HCT116 (cell line): Measurements from ENCODE around the gene CHDH. TPM values are rescaled to one million over a fixed set of nuclear protein-coding genes. Genes with fewer than 3 reads are reported as not detected.
A peak's percentile ranks its signal among the peaks of the same experiment; 100 is the strongest.

ENCODE experiments used
- ATAC-seq: fragments of 200-7000 bp; cut with Tn5 transposase; 2 replicates; pipeline ENCODE4 v1.9.1; 2020; ENCODE audit warnings: mild to moderate bottlenecking, moderate library complexity
- BruUV-seq: library from RNA; stranded (reverse); fragments of 400-500 nt; replicated peaks from 2 replicates; lab custom pipeline; 2021; lab: Mats Ljungman, UMichigan
- CTCF ChIA-PET: fragments of 300-600 bp; sonication (Branson Sonifier 250); formaldehyde crosslinking; loops from one replicate; lab custom pipeline; 2021; ENCODE audit warnings: antibody characterized with exemption; lab: Charles Lee
- POLR2A ChIA-PET: fragments of 300-600, 350-600 bp; sonication (Branson Sonifier 250); formaldehyde crosslinking; loops from one replicate; lab custom pipeline; 2021; ENCODE audit warnings: antibody characterized with exemption; lab: Charles Lee
- RAD21 ChIA-PET, 2 experiments: fragments of 300-600 bp; sonication (Branson Sonifier 250); formaldehyde crosslinking; loops; one replicate each; lab custom pipeline; 2023; ENCODE audit warnings: low total read pairs in 2 of 2; ENCODE audit not compliant: uncharacterized antibody in 2 of 2, unreplicated experiment in 2 of 2, low non-redundant PET in 1 of 2; lab: Charles Lee
- DNase-seq: peaks from one replicate; pipeline ENCODE4 v3.0.0-alpha.2; 2010; ENCODE audit warnings: low read depth, low spot score
- H2AFZ ChIP-seq: fragments of 200-600 bp; shearing (Covaris generic), sonication (generic); 2 replicates; pipeline ENCODE4 v1.6.1; 2017; ENCODE audit warnings: low read depth, mixed run types, mixed read lengths, antibody characterized with exemption, low read length; ENCODE audit not compliant: poor library complexity, severe bottlenecking
- H3K27ac ChIP-seq: 2 replicates; pipeline ENCODE4 v1.5.1; 2012; ENCODE audit warnings: low read depth, low read length
- H3K27me3 ChIP-seq: fragments of 200-600 bp; sonication (generic); 2 replicates; pipeline ENCODE4 v1.6.1; 2016; ENCODE audit warnings: mixed run types, low read length, mixed read lengths; ENCODE audit not compliant: insufficient read depth
- H3K36me3 ChIP-seq, 2 experiments: fragments of 200-500 bp in 1 of 2; fragments of 200-600 bp in 1 of 2; sonication (Bioruptor generic) in 1 of 2; sonication (generic) in 1 of 2; 2 replicates each; pipeline versions ENCODE4 v1.5.1 to v1.6.1; 2014 to 2016; ENCODE audit warnings: low read length in 2 of 2, inconsistent platforms in 1 of 2, mixed read lengths in 1 of 2, mixed run types in 1 of 2; ENCODE audit not compliant: insufficient read depth in 2 of 2, control insufficient read depth in 1 of 2
- H3K4me1 ChIP-seq, 2 experiments: fragments of 200-600 bp in 1 of 2; sonication (generic) in 1 of 2; 2 replicates each; pipeline versions ENCODE4 v1.5.1 to v1.6.1; 2012 to 2017; ENCODE audit warnings: low read length in 2 of 2, inconsistent platforms in 1 of 2, mild to moderate bottlenecking in 1 of 2, mixed read lengths in 1 of 2, mixed run types in 1 of 2, moderate library complexity in 1 of 2; ENCODE audit not compliant: insufficient read depth in 2 of 2, control insufficient read depth in 1 of 2
- H3K4me2 ChIP-seq: fragments of 200-600 bp; sonication (generic); 2 replicates; pipeline ENCODE4 v1.6.1; 2017; ENCODE audit warnings: mixed run types, low read length, mixed read lengths
- H3K4me3 ChIP-seq, 2 experiments: fragments of 200-600 bp in 1 of 2; sonication (generic) in 1 of 2; replicated peaks in 1 of 2; 2 replicates each; pipeline ENCODE4 v1.5.1; 2011 to 2016; ENCODE audit warnings: low read length in 2 of 2, control low read depth in 1 of 2, low read depth in 1 of 2, mild to moderate bottlenecking in 1 of 2, mixed read lengths in 1 of 2, mixed run types in 1 of 2
- H3K79me2 ChIP-seq: fragments of 200-600 bp; sonication (generic); 2 replicates; pipeline ENCODE4 v1.6.1; 2017; ENCODE audit warnings: mild to moderate bottlenecking, mixed run types, low read length, moderate library complexity, mixed read lengths; ENCODE audit not compliant: insufficient read depth
- H3K9ac ChIP-seq: fragments of 200-600 bp; sonication (generic); 2 replicates; pipeline ENCODE4 v1.6.1; 2016; ENCODE audit warnings: low read length, mixed read lengths
- H3K9me2 ChIP-seq: fragments of 200-600 bp; sonication (generic), shearing (Covaris generic); 2 replicates; pipeline ENCODE4 v1.6.1; 2017; ENCODE audit warnings: mixed run types, mild to moderate bottlenecking, moderate library complexity; ENCODE audit not compliant: insufficient read depth
- H3K9me3 ChIP-seq, 2 experiments: fragments of 200-500 bp in 1 of 2; fragments of 200-600 bp in 1 of 2; sonication (Bioruptor generic) in 1 of 2; sonication (generic) in 1 of 2; 2 replicates each; pipeline ENCODE4 v1.6.1; 2014 to 2017; ENCODE audit warnings: low read length in 2 of 2, mixed read lengths in 2 of 2, inconsistent platforms in 1 of 2, low read depth in 1 of 2, mild to moderate bottlenecking in 1 of 2, mixed run types in 1 of 2, moderate library complexity in 1 of 2; ENCODE audit not compliant: control insufficient read depth in 1 of 2, insufficient read depth in 1 of 2
- H4K20me1 ChIP-seq: fragments of 200-600 bp; sonication (generic), shearing (Covaris generic); 2 replicates; pipeline ENCODE4 v1.6.1; 2017; ENCODE audit warnings: mixed run types, mild to moderate bottlenecking, moderate library complexity; ENCODE audit not compliant: insufficient read depth
- ATF3 ChIP-seq: IDR thresholded peaks from 2 replicates; pipeline ENCODE4 v1.6.1; 2012
- CBX3 ChIP-seq: IDR thresholded peaks from 2 replicates; pipeline ENCODE4 v1.6.1; 2012; ENCODE audit warnings: low read depth
- CEBPB ChIP-seq: IDR thresholded peaks from 2 replicates; pipeline ENCODE4 v1.6.1; 2012; ENCODE audit warnings: low read depth
- ELF1 ChIP-seq: IDR thresholded peaks from 2 replicates; pipeline ENCODE4 v1.6.1; 2012; ENCODE audit warnings: low read depth, borderline replicate concordance
- EZH2 ChIP-seq: fragments of 200-600 bp; sonication (generic); IDR thresholded peaks from 2 replicates; pipeline ENCODE4 v1.6.1; 2017; ENCODE audit warnings: antibody characterized with exemption, mixed run types
- EZH2phosphoT487 ChIP-seq: fragments of 200-600 bp; IDR thresholded peaks from 2 replicates; pipeline ENCODE4 v1.6.1; 2018; ENCODE audit warnings: antibody characterized with exemption, borderline replicate concordance
- FOSL1 ChIP-seq: IDR thresholded peaks from 2 replicates; pipeline ENCODE4 v1.6.1; 2012; ENCODE audit warnings: low read depth
- POLR2A ChIP-seq: IDR thresholded peaks from 2 replicates; pipeline ENCODE4 v1.7.0; 2011; ENCODE audit warnings: borderline replicate concordance; ENCODE audit not compliant: insufficient read depth, insufficient read length; ENCODE audit errors: extremely low read depth
- POLR2AphosphoS5 ChIP-seq: IDR thresholded peaks from 2 replicates; pipeline ENCODE4 v1.6.1; 2011; ENCODE audit warnings: mild to moderate bottlenecking, low read depth, low read length, moderate library complexity
- SIN3A ChIP-seq: IDR thresholded peaks from 2 replicates; pipeline ENCODE4 v1.6.1; 2012; ENCODE audit warnings: low read depth
- TCF7L2 ChIP-seq: IDR thresholded peaks from 2 replicates; pipeline ENCODE4 v1.7.0; 2011; ENCODE audit warnings: borderline replicate concordance, inconsistent platforms; ENCODE audit not compliant: insufficient read depth, insufficient read length; ENCODE audit errors: extremely low read depth
- YY1 ChIP-seq: IDR thresholded peaks from 2 replicates; pipeline ENCODE4 v1.6.1; 2011; ENCODE audit warnings: low read length, low read depth, moderate library complexity, mild to moderate bottlenecking; ENCODE audit not compliant: insufficient replicate concordance; ENCODE audit errors: extremely low read depth
- ZBTB33 ChIP-seq: IDR thresholded peaks from 2 replicates; pipeline ENCODE4 v1.6.1; 2011; ENCODE audit warnings: mild to moderate bottlenecking, low read length, moderate library complexity; ENCODE audit not compliant: insufficient replicate concordance; ENCODE audit errors: extremely low read depth
- ZFX ChIP-seq: fragments of 450-650 bp; IDR thresholded peaks from 2 replicates; pipeline ENCODE4 v1.6.1; 2017
- ZNF274 ChIP-seq: fragments of 200-500 bp; sonication (Bioruptor generic); IDR thresholded peaks from 2 replicates; pipeline ENCODE4 v1.6.1; 2014; ENCODE audit warnings: mild to moderate bottlenecking, low read depth, low read length, inconsistent platforms
- intact Hi-C: fragments of 100-400 bp; cut with micrococcal nuclease; formaldehyde crosslinking; loops from 2 replicates; pipeline ENCODE4 v1.10.0; 2022
- total RNA-seq: library from RNA; stranded (reverse); gene quantifications from one replicate; pipeline ENCODE4 v1.2.1, GENCODE V29; 2021; ENCODE audit not compliant: unreplicated experiment
- TF ChIP-seq, protein P1 (sequence below): IDR thresholded peaks from 2 replicates; pipeline ENCODE4 v1.6.1; 2012; ENCODE audit warnings: low read depth
- TF ChIP-seq, protein P2 (sequence below): IDR thresholded peaks from 2 replicates; pipeline ENCODE4 v1.6.1; 2012
- TF ChIP-seq, protein P3 (sequence below), 3 experiments: fragments of 200-600 bp in 1 of 3; sonication (generic) in 1 of 3; IDR thresholded peaks in 2 of 3; conservative IDR thresholded peaks in 1 of 3; 2 replicates each; pipeline ENCODE4 v1.5.1; 2012 to 2017; ENCODE audit warnings: low read depth in 2 of 3, low read length in 2 of 3, antibody characterized with exemption in 1 of 3, borderline replicate concordance in 1 of 3, control low read depth in 1 of 3, mild to moderate bottlenecking in 1 of 3, mixed read lengths in 1 of 3, mixed run types in 1 of 3, moderate library complexity in 1 of 3; ENCODE audit not compliant: insufficient read depth in 1 of 3

Gene CHDH
- total RNA-seq, 1 experiment from 2014 or later, result 10.8 TPM

- no peaks in the 10 kb centered on the region for H3K9me3 ChIP-seq
- CTCF ChIA-PET, result no interaction called here
- no peaks in the 10 kb centered on the region for H3K27me3 ChIP-seq
- no peaks in the 10 kb centered on the region for H3K9me2 ChIP-seq
- TF ChIP-seq, protein P1, sequence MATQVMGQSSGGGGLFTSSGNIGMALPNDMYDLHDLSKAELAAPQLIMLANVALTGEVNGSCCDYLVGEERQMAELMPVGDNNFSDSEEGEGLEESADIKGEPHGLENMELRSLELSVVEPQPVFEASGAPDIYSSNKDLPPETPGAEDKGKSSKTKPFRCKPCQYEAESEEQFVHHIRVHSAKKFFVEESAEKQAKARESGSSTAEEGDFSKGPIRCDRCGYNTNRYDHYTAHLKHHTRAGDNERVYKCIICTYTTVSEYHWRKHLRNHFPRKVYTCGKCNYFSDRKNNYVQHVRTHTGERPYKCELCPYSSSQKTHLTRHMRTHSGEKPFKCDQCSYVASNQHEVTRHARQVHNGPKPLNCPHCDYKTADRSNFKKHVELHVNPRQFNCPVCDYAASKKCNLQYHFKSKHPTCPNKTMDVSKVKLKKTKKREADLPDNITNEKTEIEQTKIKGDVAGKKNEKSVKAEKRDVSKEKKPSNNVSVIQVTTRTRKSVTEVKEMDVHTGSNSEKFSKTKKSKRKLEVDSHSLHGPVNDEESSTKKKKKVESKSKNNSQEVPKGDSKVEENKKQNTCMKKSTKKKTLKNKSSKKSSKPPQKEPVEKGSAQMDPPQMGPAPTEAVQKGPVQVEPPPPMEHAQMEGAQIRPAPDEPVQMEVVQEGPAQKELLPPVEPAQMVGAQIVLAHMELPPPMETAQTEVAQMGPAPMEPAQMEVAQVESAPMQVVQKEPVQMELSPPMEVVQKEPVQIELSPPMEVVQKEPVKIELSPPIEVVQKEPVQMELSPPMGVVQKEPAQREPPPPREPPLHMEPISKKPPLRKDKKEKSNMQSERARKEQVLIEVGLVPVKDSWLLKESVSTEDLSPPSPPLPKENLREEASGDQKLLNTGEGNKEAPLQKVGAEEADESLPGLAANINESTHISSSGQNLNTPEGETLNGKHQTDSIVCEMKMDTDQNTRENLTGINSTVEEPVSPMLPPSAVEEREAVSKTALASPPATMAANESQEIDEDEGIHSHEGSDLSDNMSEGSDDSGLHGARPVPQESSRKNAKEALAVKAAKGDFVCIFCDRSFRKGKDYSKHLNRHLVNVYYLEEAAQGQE, result no peak
- TF ChIP-seq POLR2AphosphoS5, result no peak
- no peak for TF ChIP-seq ZBTB33
- TF ChIP-seq CBX3, result no peak
- TF ChIP-seq CEBPB, result no peak
- TF ChIP-seq, protein P2, sequence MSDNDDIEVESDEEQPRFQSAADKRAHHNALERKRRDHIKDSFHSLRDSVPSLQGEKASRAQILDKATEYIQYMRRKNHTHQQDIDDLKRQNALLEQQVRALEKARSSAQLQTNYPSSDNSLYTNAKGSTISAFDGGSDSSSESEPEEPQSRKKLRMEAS, result no peak
- no peak for TF ChIP-seq EZH2
- TF ChIP-seq, protein P3, sequence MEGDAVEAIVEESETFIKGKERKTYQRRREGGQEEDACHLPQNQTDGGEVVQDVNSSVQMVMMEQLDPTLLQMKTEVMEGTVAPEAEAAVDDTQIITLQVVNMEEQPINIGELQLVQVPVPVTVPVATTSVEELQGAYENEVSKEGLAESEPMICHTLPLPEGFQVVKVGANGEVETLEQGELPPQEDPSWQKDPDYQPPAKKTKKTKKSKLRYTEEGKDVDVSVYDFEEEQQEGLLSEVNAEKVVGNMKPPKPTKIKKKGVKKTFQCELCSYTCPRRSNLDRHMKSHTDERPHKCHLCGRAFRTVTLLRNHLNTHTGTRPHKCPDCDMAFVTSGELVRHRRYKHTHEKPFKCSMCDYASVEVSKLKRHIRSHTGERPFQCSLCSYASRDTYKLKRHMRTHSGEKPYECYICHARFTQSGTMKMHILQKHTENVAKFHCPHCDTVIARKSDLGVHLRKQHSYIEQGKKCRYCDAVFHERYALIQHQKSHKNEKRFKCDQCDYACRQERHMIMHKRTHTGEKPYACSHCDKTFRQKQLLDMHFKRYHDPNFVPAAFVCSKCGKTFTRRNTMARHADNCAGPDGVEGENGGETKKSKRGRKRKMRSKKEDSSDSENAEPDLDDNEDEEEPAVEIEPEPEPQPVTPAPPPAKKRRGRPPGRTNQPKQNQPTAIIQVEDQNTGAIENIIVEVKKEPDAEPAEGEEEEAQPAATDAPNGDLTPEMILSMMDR (IDR thresholded peaks at IDR 0.05 in 2 of 3, conservative IDR thresholded peaks at IDR 0.05 in 1 of 3; ENCODE audit: borderline replicate concordance in 1 of 3, insufficient read depth in 1 of 3, low read depth in 2 of 3, low read length in 2 of 3), result no peak
- no peak for TF ChIP-seq ZFX
- no peak for TF ChIP-seq ATF3
- no peak for TF ChIP-seq YY1
- no peak for TF ChIP-seq ZNF274
- no peak for TF ChIP-seq SIN3A
- no peak for TF ChIP-seq FOSL1
- TF ChIP-seq ELF1, result no peak
- no peak for TF ChIP-seq TCF7L2
- TF ChIP-seq POLR2A, result no peak
- TF ChIP-seq EZH2phosphoT487, result no peak
- H3K9ac ChIP-seq, result no peak overlapping the region
- no peak overlapping the region for H3K27ac ChIP-seq
- POLR2A ChIA-PET, result no interaction called here
- BruUV-seq, result no TSS peak
- 0 out of 2 replicates have a peak, but pooled peaks have one; percentile 18 for ATAC-seq
- H3K4me2 ChIP-seq, result peak overlapping the region; percentile 19; the same call in 1 of the 2 replicates
- no peaks in the 10 kb centered on the region for H4K20me1 ChIP-seq
- RAD21 ChIA-PET, result no interaction called here
- H2AFZ ChIP-seq, result no peak overlapping the region
- H3K4me1 ChIP-seq, result peaks cover 12 to 26% of the 10 kb centered on the region in 2 experiments
- H3K79me2 ChIP-seq, result no peaks in the 10 kb centered on the region
- intact Hi-C loops, result no loop called here
- H3K36me3 ChIP-seq, result no peaks in the 10 kb centered on the region
- DNase-seq, result no peak
- H3K4me3 ChIP-seq, result no peak overlapping the region
Observed at GRCh38 chr3:53806182-53807116, 39.8 kb downstream of the CHDH start.
